K562 (cell line): ENCODE data around the gene SAMD8. TPM values are rescaled to one million over a fixed set of nuclear protein-coding genes. Genes with fewer than 3 reads are reported as not detected.

Source experiments
- DACH1 ChIP-seq: fragments of 450-650 bp; IDR thresholded peaks from 2 replicates; pipeline ENCODE4 v1.6.1; 2018; ENCODE audit not compliant: partially characterized antibody
- DEAF1 ChIP-seq: fragments of 450-650 bp; formaldehyde crosslinking; IDR thresholded peaks from 2 replicates; pipeline ENCODE4 v1.4.0; 2020; ENCODE audit warnings: mild to moderate bottlenecking, moderate library complexity
- DNMT1 ChIP-seq: fragments of 450-650 bp; IDR thresholded peaks from 2 replicates; pipeline ENCODE4 v1.6.1; 2016; ENCODE audit warnings: antibody characterized with exemption, mild to moderate bottlenecking
- E2F5 ChIP-seq: sonication (generic); formaldehyde crosslinking; IDR thresholded peaks from 2 replicates; pipeline ENCODE4 v1.8.0; 2022; ENCODE audit warnings: mild to moderate bottlenecking, missing genetic modification reagents
- GABPA ChIP-seq: fragments of 200-800 bp; sonication (Bioruptor generic); conservative IDR thresholded peaks from 2 replicates; pipeline ENCODE4 v1.6.1; 2016; ENCODE audit warnings: low read depth, missing genetic modification characterization, missing compliant biosample characterization
- HINFP ChIP-seq: fragments of 450-650 bp; conservative IDR thresholded peaks from 2 replicates; pipeline ENCODE4 v1.6.1; 2016; ENCODE audit warnings: missing genetic modification characterization, low read depth, mild to moderate bottlenecking, control low read depth, missing compliant biosample characterization
- HSF4 ChIP-seq: fragments of 250-450 bp; sonication (Bioruptor Pico); IDR thresholded peaks from 2 replicates; pipeline ENCODE4 v2.1.2; 2022; ENCODE audit warnings: mild to moderate bottlenecking, moderate library complexity, borderline replicate concordance
- MIER1 ChIP-seq: fragments of 450-650 bp; IDR thresholded peaks from 2 replicates; pipeline ENCODE4 v1.6.1; 2016; ENCODE audit warnings: antibody characterized with exemption, mild to moderate bottlenecking, low read depth
- NUFIP1 ChIP-seq: fragments of 450-650 bp; IDR thresholded peaks from 2 replicates; pipeline ENCODE4 v1.6.1; 2018; ENCODE audit not compliant: partially characterized antibody
- OTX1 ChIP-seq: fragments of 450-650 bp; formaldehyde crosslinking; IDR thresholded peaks from 2 replicates; pipeline ENCODE4 v1.4.0; 2022; ENCODE audit warnings: mild to moderate bottlenecking
- PCBP2 ChIP-seq: fragments of 200-400 bp; formaldehyde crosslinking; IDR thresholded peaks from 2 replicates; pipeline ENCODE4 v1.6.1; 2018; ENCODE audit warnings: low read length, low read depth, mild to moderate bottlenecking, moderate library complexity; ENCODE audit not compliant: poor library complexity, severe bottlenecking
- PHB2 ChIP-seq: fragments of 450-650 bp; IDR thresholded peaks from 2 replicates; pipeline ENCODE4 v1.6.1; 2017; ENCODE audit warnings: low read depth
- RAD51 ChIP-seq: fragments of 450-650 bp; IDR thresholded peaks from 2 replicates; pipeline ENCODE4 v1.7.1; 2016; ENCODE audit warnings: low read depth, mild to moderate bottlenecking, borderline replicate concordance
- RBM34 ChIP-seq: fragments of 200-400 bp; formaldehyde crosslinking; IDR thresholded peaks from 2 replicates; pipeline ENCODE4 v1.6.1; 2018; ENCODE audit warnings: low read length, borderline replicate concordance; ENCODE audit not compliant: insufficient read depth
- SMAD2 ChIP-seq: fragments of 150-350 bp; IDR thresholded peaks from 2 replicates; pipeline ENCODE4 v1.6.1; 2014; ENCODE audit warnings: low read depth, mild to moderate bottlenecking, low read length
- SNAPC5 ChIP-seq: fragments of 250-450 bp; sonication (Bioruptor Pico); IDR thresholded peaks from 2 replicates; pipeline ENCODE4 v1.8.0; 2021; ENCODE audit warnings: moderate library complexity, mild to moderate bottlenecking, inconsistent platforms
- TCF3 ChIP-seq: sonication (generic); formaldehyde crosslinking; IDR thresholded peaks from 2 replicates; pipeline ENCODE4 v1.4.0; 2020; ENCODE audit warnings: mild to moderate bottlenecking, missing genetic modification reagents
- TEAD4 ChIP-seq, 2 experiments: sonication (generic) in 1 of 2; formaldehyde crosslinking in 1 of 2; IDR thresholded peaks; 2 replicates each; pipeline versions ENCODE4 v1.6.1 to v1.8.0; 2012 to 2022; ENCODE audit warnings: borderline replicate concordance in 1 of 2, inconsistent platforms in 1 of 2, low read length in 1 of 2, mild to moderate bottlenecking in 1 of 2, missing genetic modification reagents in 1 of 2
- TRIM24 ChIP-seq, 2 experiments: fragments of 450-650 bp; IDR thresholded peaks; 2 replicates each; pipeline ENCODE4 v1.6.1; 2016
- ZEB2 ChIP-seq: fragments of 450-650 bp; IDR thresholded peaks from 2 replicates; pipeline ENCODE4 v1.6.1; 2016
- ZFX ChIP-seq: sonication (generic); formaldehyde crosslinking; IDR thresholded peaks from 2 replicates; pipeline ENCODE4 v1.8.0; 2022; ENCODE audit warnings: mild to moderate bottlenecking, missing genetic modification reagents, moderate library complexity
- ZNF263 ChIP-seq: sonication (generic); formaldehyde crosslinking; IDR thresholded peaks from 2 replicates; pipeline ENCODE4 v1.8.0; 2022; ENCODE audit warnings: mild to moderate bottlenecking, missing genetic modification reagents, borderline replicate concordance
- ZNF324 ChIP-seq: fragments of 250-450 bp; sonication (Bioruptor Pico); IDR thresholded peaks from 2 replicates; pipeline ENCODE4 v1.4.0; 2020; ENCODE audit warnings: mild to moderate bottlenecking
- ZNF41 ChIP-seq: fragments of 250-450 bp; sonication (Bioruptor Pico); conservative IDR thresholded peaks from 2 replicates; pipeline ENCODE4 v1.4.0; 2020; ENCODE audit warnings: mild to moderate bottlenecking
- ZNF644 ChIP-seq: fragments of 200-800 bp; sonication (Bioruptor generic); IDR thresholded peaks from 2 replicates; pipeline ENCODE4 v1.6.1; 2016; ENCODE audit warnings: low read depth, missing genetic modification characterization, missing compliant biosample characterization
- ZNF699 ChIP-seq: fragments of 250-450 bp; sonication (Bioruptor Pico); IDR thresholded peaks from 2 replicates; pipeline ENCODE4 v1.8.0; 2021; ENCODE audit warnings: mild to moderate bottlenecking, moderate library complexity; ENCODE audit not compliant: insufficient replicate concordance
- polyA plus RNA-seq, 8 experiments: library from polyadenylated mRNA; depleted of rRNA in 4 of 8; stranded (reverse) in 5 of 8; unstranded in 3 of 8; fragments of >200 nt; fragmentation: Nextera tagmentation in 2 of 8; fragmentation: Illumina TruSeq in 1 of 8; extraction: Ambion mirVana in 2 of 8; extraction: Trizol in 1 of 8; gene quantifications; 2 replicates each; pipeline versions ENCODE4 v1.2.1 to v1.2.3, GENCODE V29; 2011 to 2014; ENCODE audit warnings: inconsistent platforms in 1 of 8, missing spikeins in 1 of 8
- total RNA-seq, 7 experiments: library from RNA; depleted of rRNA in 6 of 7; stranded (reverse); fragments of >200 nt in 6 of 7; fragmentation: Illumina TruSeq in 2 of 7; extraction: Trizol in 2 of 7; gene quantifications; 2 replicates each; pipeline versions ENCODE4 v1.2.1 to v1.2.3, GENCODE V29; 2011 to 2021; ENCODE audit warnings: low replicate concordance in 1 of 7

SAMD8 gene
- total and polyA plus RNA-seq, 9 of the 15 experiments (the other 6 are each of a cell fraction or from before 2014, with no cell fraction given), result 2.7 to 16.1 (median 6.2) TPM

GRCh38 chr10:75210282-75211006 is 99.0 kb downstream of the SAMD8 start, which contains the start of gene VDAC2 (continued):
- TF ChIP-seq DEAF1 (CRISPR knock-in tag) (peak; percentile 18; the same call in 1 of the 2 replicates), MIER1 (no peak), SNAPC5 (CRISPR knock-in tag) (no peak), HINFP (tag) (no peak), GABPA (no peak; the same call in none of the 2 replicates), HSF4 (CRISPR knock-in tag) (no peak), ZNF263 (no peak; the same call in 1 of the 2 replicates), ZFX (CRISPR knock-in tag) (peak; percentile 98), TEAD4 (IDR thresholded peaks at IDR 0.05; ENCODE audit: low read length) (no peak), TEAD4 (CRISPR knock-in tag; IDR thresholded peaks at IDR 0.05; ENCODE audit: borderline replicate concordance) (peak; percentile 73; the same call in 1 of the 2 replicates), DNMT1 (no peak), ZNF41 (no peak), PHB2 (no peak), RBM34 (no peak; the same call in 1 of the 2 replicates), DACH1 (peak; percentile 100), RAD51 (no peak), PCBP2 (no peak), NUFIP1 (peak; percentile 81), TRIM24 (IDR thresholded peaks at IDR 0.05) (peak; percentile 26 to 78; a peak in 2 of 4 replicates), ZNF699 (no peak), ZEB2 (no peak), OTX1 (CRISPR knock-in tag) (peak; percentile 56), E2F5 (CRISPR knock-in tag) (no peak; the same call in 1 of the 2 replicates), ZNF644 (no peak), ZNF324 (CRISPR knock-in tag) (no peak), SMAD2 (no peak), TCF3 (CRISPR knock-in tag) (peak; percentile 26)
